Forelimb muscle (tissue), 1 donor: ENCODE data around the gene USP17L29. TPM values are rescaled to one million over a fixed set of nuclear protein-coding genes. Genes with fewer than 3 reads are reported as not detected.
"Not testable (repeated sequence)": the region's sequence is repeated elsewhere in the genome, so short reads cannot be mapped to it uniquely, and the experiment has no call there.

Experiments used
- DNase-seq: peaks from one replicate; pipeline ENCODE4 v3.0.0-alpha.2; 2013; ENCODE audit warnings: low read depth
- polyA plus RNA-seq: library from polyadenylated mRNA; unstranded; fragments of 120-200 nt; gene quantifications from one replicate; pipeline ENCODE4 v1.2.1, GENCODE V29; 2013; ENCODE audit not compliant: insufficient read length

The USP17L29 gene
- polyA plus RNA-seq, result not detected

- DNase-seq, result not testable (repeated sequence)
Observed at GRCh38 chr4:9353338-9353737, at the start of gene USP17L29. Gene USP17L29 (plus strand): TSS chr4:9353638. CDS start chr4:9353638, 0 bp downstream.

GRCh38 chr4:9324191-9324590, 29.2 kb upstream of the USP17L29 start:
- DNase-seq, result not testable (repeated sequence)

DNA sequence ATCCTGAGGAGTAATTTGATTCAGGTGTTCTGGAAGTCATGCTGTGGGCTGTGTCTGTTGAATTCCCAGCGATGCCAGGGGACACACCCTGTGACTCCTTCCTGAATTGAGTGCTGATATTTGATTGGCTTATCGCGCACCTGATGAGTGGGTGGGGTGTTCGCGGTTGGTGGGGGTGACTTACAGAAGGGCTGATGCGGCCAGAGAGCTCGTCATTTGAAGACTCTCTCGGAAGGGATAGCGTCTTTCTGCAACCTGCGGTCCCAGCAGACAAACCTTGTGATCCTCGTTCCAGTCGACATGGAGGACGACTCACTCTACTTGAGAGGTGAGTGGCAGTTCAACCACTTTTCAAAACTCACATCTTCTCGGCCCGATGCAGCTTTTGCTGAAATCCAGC, 28.6 kb upstream of the USP17L29 start, which contains the start of gene USP17L24:
Gene USP17L24 (plus strand): TSS at position 301 of the 400 bp plus-strand sequence. CDS start 0 bp downstream, at position 301.
- DNase-seq, result not testable (repeated sequence)

GRCh38 chr4:9329611-9330010, 23.8 kb upstream of the USP17L29 start, which contains the start of gene USP17L25:
Gene USP17L25 (plus strand): TSS chr4:9329911. CDS start chr4:9329911, 0 bp downstream.
- not testable (repeated sequence) for DNase-seq

GRCh38 chr4:9334358-9334757, 19.1 kb upstream of the USP17L29 start, which contains the start of gene USP17L26:
Gene USP17L26 (plus strand): TSS chr4:9334658. CDS start chr4:9334658, 0 bp downstream.
- not testable (repeated sequence) for DNase-seq

- not testable (repeated sequence) for DNase-seq
Observed at GRCh38 chr4:9339103-9339502, 14.3 kb upstream of the USP17L29 start, which contains the start of gene USP17L5. Gene USP17L5 (plus strand): TSS chr4:9339403. CDS start chr4:9339403, 0 bp downstream.

- DNase-seq, result not testable (repeated sequence)
Observed at GRCh38 chr4:9343848-9344247, 9.6 kb upstream of the USP17L29 start, which contains the start of gene USP17L27. Gene USP17L27 (plus strand): TSS chr4:9344148. CDS start chr4:9344148, 0 bp downstream.

DNA sequence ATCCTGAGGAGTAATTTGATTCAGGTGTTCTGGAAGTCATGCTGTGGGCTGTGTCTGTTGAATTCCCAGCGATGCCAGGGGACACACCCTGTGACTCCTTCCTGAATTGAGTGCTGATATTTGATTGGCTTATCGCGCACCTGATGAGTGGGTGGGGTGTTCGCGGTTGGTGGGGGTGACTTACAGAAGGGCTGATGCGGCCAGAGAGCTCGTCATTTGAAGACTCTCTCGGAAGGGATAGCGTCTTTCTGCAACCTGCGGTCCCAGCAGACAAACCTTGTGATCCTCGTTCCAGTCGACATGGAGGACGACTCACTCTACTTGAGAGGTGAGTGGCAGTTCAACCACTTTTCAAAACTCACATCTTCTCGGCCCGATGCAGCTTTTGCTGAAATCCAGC, 4.8 kb upstream of the USP17L29 start, which contains the start of gene USP17L28:
Gene USP17L28 (plus strand): TSS at position 301 of the 400 bp plus-strand sequence. CDS start 0 bp downstream, at position 301.
- DNase-seq, result not testable (repeated sequence)

DNA sequence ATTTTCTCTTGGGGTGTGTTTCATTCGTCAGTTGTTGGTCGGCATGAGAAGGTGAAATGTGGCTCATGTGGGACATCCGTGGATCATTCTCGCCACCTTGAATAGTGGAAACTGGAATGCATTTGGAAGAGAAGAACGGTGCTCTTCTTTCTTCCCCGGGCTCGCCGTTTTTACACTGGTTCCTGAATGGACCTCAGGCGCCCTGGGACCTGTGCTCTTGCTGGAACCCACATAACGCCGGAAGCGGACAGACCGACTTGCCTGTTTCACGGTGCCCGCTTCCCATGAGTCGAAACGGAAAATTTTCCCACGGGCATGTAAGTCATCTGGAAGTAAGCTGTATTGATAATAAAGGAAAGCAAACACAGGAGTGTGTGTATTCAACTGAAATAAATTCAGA, 2.6 kb upstream of the USP17L29 start:
- DNase-seq, result not testable (repeated sequence)

- not testable (repeated sequence) for DNase-seq
Observed at GRCh38 chr4:9362829-9363228, 9.4 kb downstream of the USP17L29 start, which contains the start of gene USP17L30. Gene USP17L30 (plus strand): TSS chr4:9363129. CDS start chr4:9363129, 0 bp downstream.

- not testable (repeated sequence) for DNase-seq
Observed at GRCh38 chr4:9379881-9380280, 26.4 kb downstream of the USP17L29 start.

DNA sequence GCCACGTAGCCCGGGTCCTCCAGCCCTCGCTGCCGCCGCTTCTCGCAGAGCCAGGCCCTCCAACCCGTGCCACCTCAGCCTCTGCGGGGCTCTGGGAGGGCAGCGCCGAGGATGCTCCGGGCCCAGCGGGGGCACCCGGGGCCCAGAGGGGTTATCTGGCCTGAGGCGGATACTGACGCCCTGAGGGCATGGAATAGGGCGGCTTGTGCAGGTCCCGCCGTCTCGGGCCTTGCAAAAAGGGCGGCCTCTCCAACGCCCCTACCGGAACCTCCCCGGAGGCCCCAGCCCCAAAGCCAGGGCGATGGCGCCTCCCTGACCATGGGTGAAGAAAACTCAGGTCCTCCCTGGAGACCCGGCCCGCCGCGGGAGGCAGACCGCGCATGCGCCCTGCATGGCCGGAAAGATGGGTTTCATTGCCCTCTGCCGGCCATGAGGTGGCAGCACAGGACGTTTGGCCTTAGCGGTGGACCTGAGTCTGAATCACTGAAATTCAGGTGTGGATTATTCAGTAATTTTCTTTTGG, 27.6 kb downstream of the USP17L29 start:
- not testable (repeated sequence) for DNase-seq

GRCh38 chr4:9384126-9384525, 30.7 kb downstream of the USP17L29 start:
- no peak for DNase-seq

GRCh38 chr4:9389001-9389400, 35.6 kb downstream of the USP17L29 start:
- not testable (repeated sequence) for DNase-seq

Other genes with a start within 250 kb of the USP17L29 start
- 0.06 TPM for gene FAM90A26, start 183.2 kb upstream of the USP17L29 start, polyA plus RNA-seq
- gene USP17L10, start 143.0 kb upstream of the USP17L29 start, polyA plus RNA-seq, result not detected
- not detected for gene USP17L11, start 138.2 kb upstream of the USP17L29 start, polyA plus RNA-seq
- not detected for gene USP17L12, start 133.5 kb upstream of the USP17L29 start, polyA plus RNA-seq
- not detected for gene USP17L13, start 128.7 kb upstream of the USP17L29 start, polyA plus RNA-seq
- not detected for gene USP17L15, start 119.3 kb upstream of the USP17L29 start, polyA plus RNA-seq
- gene USP17L17, start 109.8 kb upstream of the USP17L29 start, polyA plus RNA-seq, result not detected
- gene USP17L18, start 105.0 kb upstream of the USP17L29 start, polyA plus RNA-seq, result not detected
- gene USP17L19, start 100.3 kb upstream of the USP17L29 start, polyA plus RNA-seq, result not detected
- not detected for gene USP17L20, start 95.5 kb upstream of the USP17L29 start, polyA plus RNA-seq
- not detected for gene USP17L21, start 90.8 kb upstream of the USP17L29 start, polyA plus RNA-seq
- gene USP17L22, start 86.0 kb upstream of the USP17L29 start, polyA plus RNA-seq, result not detected
- not detected for gene USP17L24, start 28.5 kb upstream of the USP17L29 start, polyA plus RNA-seq
- not detected for gene USP17L25, start 23.7 kb upstream of the USP17L29 start, polyA plus RNA-seq
- not detected for gene USP17L26, start 19.0 kb upstream of the USP17L29 start, polyA plus RNA-seq
- not detected for gene USP17L5, start 14.2 kb upstream of the USP17L29 start, polyA plus RNA-seq
- gene USP17L27, start 9.5 kb upstream of the USP17L29 start, polyA plus RNA-seq, result not detected
- not detected for gene USP17L28, start 4.7 kb upstream of the USP17L29 start, polyA plus RNA-seq
- not detected for gene USP17L30, start 9.5 kb downstream of the USP17L29 start, polyA plus RNA-seq
- gene DEFB131A, start 90.8 kb downstream of the USP17L29 start, polyA plus RNA-seq, result not detected